Upper lobe of left lung (tissue), 4 donors: ENCODE results near the gene RNF183.

Source experiments
- CTCF ChIP-seq, 6 experiments: fragments of 450-650 bp in 4 of 6; fragments of 200-600 bp in 2 of 6; sonication (generic) in 2 of 6; IDR thresholded peaks; one replicate each; pipeline ENCODE4 v1.5.1; 2016 to 2019; ENCODE audit warnings: antibody characterized with exemption in 6 of 6
- EP300 ChIP-seq, 4 donors: sonication (generic); formaldehyde crosslinking; IDR thresholded peaks; one replicate each; pipeline ENCODE4 v1.5.1; 2017; ENCODE audit warnings: antibody characterized with exemption in 4 of 4, control low read depth in 2 of 4
- POLR2A ChIP-seq, 4 donors: fragments of 450-650 bp; IDR thresholded peaks; one replicate each; pipeline ENCODE4 v1.5.1; 2016 to 2017; ENCODE audit warnings: antibody characterized with exemption in 4 of 4, mild to moderate bottlenecking in 2 of 4
- POLR2AphosphoS5 ChIP-seq, 2 donors: sonication (generic); formaldehyde crosslinking; IDR thresholded peaks; one replicate each; pipeline ENCODE4 v1.5.1; 2017; ENCODE audit warnings: antibody characterized with exemption in 2 of 2

- TF ChIP-seq EP300 (IDR thresholded peaks at IDR 0.05) (no peak), CTCF (IDR thresholded peaks at IDR 0.05) (no peak), POLR2A (IDR thresholded peaks at IDR 0.05) (no peak), POLR2AphosphoS5 (IDR thresholded peaks at IDR 0.05) (no peak)
These were observed 10.1 kb upstream of the RNF183 start for GRCh38 chr9:113313261-113313660.
